Ishikawa (cell line): ENCODE measurements around the gene GFPT1.

Experiments used
- EGR1 ChIP-seq: IDR thresholded peaks from 2 replicates; pipeline ENCODE4 v1.6.1; 2012
- RAD21 ChIP-seq: IDR thresholded peaks from 2 replicates; pipeline ENCODE4 v1.6.1; 2012; ENCODE audit warnings: low read depth
- YY1 ChIP-seq: IDR thresholded peaks from 2 replicates; pipeline ENCODE4 v1.6.1; 2012; ENCODE audit warnings: low read depth
- TF ChIP-seq, protein P1 (sequence below): IDR thresholded peaks from 2 replicates; pipeline ENCODE4 v1.6.1; 2012; ENCODE audit warnings: low read depth, mild to moderate bottlenecking

DNA sequence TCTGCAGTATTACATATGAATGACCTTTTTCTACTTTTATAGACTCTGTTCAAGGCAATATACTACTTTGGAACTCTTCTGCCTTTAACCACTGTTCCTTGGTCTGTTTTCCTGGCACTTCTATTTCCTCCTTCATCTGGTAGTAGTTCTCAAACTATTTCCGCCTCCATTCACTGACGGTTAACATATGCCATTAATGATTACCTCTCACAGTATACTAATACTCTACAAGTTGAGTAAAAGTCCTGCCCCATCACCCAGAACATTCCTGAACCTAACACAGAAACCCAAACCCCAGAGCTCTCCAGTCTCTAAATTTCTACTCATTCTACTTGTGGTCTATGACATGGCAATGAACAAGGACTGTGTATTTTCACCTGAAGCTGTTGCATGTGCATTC, 4.5 kb downstream of the GFPT1 start:
- TF ChIP-seq, protein P1, sequence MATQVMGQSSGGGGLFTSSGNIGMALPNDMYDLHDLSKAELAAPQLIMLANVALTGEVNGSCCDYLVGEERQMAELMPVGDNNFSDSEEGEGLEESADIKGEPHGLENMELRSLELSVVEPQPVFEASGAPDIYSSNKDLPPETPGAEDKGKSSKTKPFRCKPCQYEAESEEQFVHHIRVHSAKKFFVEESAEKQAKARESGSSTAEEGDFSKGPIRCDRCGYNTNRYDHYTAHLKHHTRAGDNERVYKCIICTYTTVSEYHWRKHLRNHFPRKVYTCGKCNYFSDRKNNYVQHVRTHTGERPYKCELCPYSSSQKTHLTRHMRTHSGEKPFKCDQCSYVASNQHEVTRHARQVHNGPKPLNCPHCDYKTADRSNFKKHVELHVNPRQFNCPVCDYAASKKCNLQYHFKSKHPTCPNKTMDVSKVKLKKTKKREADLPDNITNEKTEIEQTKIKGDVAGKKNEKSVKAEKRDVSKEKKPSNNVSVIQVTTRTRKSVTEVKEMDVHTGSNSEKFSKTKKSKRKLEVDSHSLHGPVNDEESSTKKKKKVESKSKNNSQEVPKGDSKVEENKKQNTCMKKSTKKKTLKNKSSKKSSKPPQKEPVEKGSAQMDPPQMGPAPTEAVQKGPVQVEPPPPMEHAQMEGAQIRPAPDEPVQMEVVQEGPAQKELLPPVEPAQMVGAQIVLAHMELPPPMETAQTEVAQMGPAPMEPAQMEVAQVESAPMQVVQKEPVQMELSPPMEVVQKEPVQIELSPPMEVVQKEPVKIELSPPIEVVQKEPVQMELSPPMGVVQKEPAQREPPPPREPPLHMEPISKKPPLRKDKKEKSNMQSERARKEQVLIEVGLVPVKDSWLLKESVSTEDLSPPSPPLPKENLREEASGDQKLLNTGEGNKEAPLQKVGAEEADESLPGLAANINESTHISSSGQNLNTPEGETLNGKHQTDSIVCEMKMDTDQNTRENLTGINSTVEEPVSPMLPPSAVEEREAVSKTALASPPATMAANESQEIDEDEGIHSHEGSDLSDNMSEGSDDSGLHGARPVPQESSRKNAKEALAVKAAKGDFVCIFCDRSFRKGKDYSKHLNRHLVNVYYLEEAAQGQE, result no peak
- TF ChIP-seq EGR1, result no peak
- no peak for TF ChIP-seq YY1
- no peak for TF ChIP-seq RAD21
